Hematopoietic multipotent progenitor cell treated with erythropoietin and hydrocortisone succinate and interleukin-3 and kit ligand, for 8 days (in vitro differentiated cells): ENCODE measurements around the gene RAB11FIP4.
A peak's percentile ranks its signal among the peaks of the same experiment; 100 is the strongest.

Experiments
- DNase-seq: peaks from one replicate; pipeline ENCODE4 v3.0.0-alpha.2; 2015

RAB11FIP4 gene

GRCh38 chr17:31461227-31461810, 69.8 kb downstream of the RAB11FIP4 start:
- no peak for DNase-seq

GRCh38 chr17:31462261-31462660, 70.8 kb downstream of the RAB11FIP4 start:
- DNase-seq: no peak

GRCh38 chr17:31466096-31466760, 74.8 kb downstream of the RAB11FIP4 start:
- DNase-seq: no peak

- no peak for DNase-seq
These were observed 76.2 kb downstream of the RAB11FIP4 start for GRCh38 chr17:31467502-31468256.

GRCh38 chr17:31469959-31470358, 78.5 kb downstream of the RAB11FIP4 start:
- no peak for DNase-seq

- DNase-seq: no peak
These were observed 79.1 kb downstream of the RAB11FIP4 start for GRCh38 chr17:31470592-31470991.

GRCh38 chr17:31472137-31472536, 80.7 kb downstream of the RAB11FIP4 start:
- no peak for DNase-seq

- no peak for DNase-seq
These were observed 84.1 kb downstream of the RAB11FIP4 start for GRCh38 chr17:31475378-31476162.

GRCh38 chr17:31476525-31477416, 85.3 kb downstream of the RAB11FIP4 start:
- DNase-seq: no peak

- no peak for DNase-seq
These were observed 86.1 kb downstream of the RAB11FIP4 start for GRCh38 chr17:31477417-31478055.

- DNase-seq: no peak
These were observed 87.6 kb downstream of the RAB11FIP4 start for GRCh38 chr17:31479062-31479408.

GRCh38 chr17:31479524-31479923, 88.0 kb downstream of the RAB11FIP4 start:
- DNase-seq: no peak

GRCh38 chr17:31480067-31480466, 88.6 kb downstream of the RAB11FIP4 start:
- no peak for DNase-seq

GRCh38 chr17:31480904-31481782, 89.7 kb downstream of the RAB11FIP4 start:
- no peak for DNase-seq

- no peak for DNase-seq
These were observed 90.3 kb downstream of the RAB11FIP4 start for GRCh38 chr17:31481783-31482081.

GRCh38 chr17:31484821-31485220, 93.3 kb downstream of the RAB11FIP4 start:
- no peak for DNase-seq

- DNase-seq: no peak
These were observed 95.0 kb downstream of the RAB11FIP4 start for GRCh38 chr17:31486351-31487062.

GRCh38 chr17:31487063-31487647, 95.7 kb downstream of the RAB11FIP4 start:
- no peak for DNase-seq

GRCh38 chr17:31487648-31488263, 96.3 kb downstream of the RAB11FIP4 start:
- DNase-seq: peak; percentile 83
